NCI-H526 (cell line): ENCODE data around the gene ALDH1A3.

ENCODE experiments used
- DNase-seq, 2 experiments: peaks; one replicate each; lab custom pipeline; 2025; lab: John Stamatoyannopoulos, UW

ALDH1A3 gene

DNA sequence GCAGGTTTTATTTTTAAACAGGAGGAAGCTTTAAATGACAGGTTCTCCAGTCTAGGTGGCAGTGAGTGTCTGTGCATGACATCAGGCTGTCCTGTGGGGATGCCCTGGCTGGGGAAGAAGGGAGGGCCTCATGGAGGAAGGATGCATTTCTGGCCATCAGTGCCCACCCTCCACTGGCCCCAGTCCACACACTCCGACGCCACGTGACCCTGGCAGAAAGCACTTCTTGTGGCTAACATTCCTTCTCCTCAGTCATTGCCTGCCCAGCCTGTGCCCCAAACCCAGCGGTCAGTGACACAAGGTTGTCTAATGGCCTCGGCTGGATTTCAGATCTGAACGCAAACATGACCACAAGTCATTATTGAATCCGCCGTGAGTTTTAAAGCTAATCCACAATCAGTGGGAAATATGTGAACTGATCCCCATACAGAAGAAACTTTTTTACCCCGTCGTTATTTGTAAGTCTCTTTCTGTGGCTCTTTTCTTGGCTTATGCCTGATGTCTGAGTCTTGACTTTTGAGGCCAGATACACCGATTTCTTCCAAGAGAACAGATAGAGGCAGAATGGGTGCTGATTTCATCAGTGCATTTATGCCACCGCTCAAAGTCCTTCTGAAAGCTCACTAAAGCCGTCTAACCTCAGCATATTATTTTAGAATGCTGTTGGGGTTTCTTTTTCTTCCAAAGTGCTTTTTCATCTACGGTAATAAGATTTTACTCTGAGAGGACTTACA lies 22.2 kb downstream of the ALDH1A3 start:
- no peak for DNase-seq

DNA sequence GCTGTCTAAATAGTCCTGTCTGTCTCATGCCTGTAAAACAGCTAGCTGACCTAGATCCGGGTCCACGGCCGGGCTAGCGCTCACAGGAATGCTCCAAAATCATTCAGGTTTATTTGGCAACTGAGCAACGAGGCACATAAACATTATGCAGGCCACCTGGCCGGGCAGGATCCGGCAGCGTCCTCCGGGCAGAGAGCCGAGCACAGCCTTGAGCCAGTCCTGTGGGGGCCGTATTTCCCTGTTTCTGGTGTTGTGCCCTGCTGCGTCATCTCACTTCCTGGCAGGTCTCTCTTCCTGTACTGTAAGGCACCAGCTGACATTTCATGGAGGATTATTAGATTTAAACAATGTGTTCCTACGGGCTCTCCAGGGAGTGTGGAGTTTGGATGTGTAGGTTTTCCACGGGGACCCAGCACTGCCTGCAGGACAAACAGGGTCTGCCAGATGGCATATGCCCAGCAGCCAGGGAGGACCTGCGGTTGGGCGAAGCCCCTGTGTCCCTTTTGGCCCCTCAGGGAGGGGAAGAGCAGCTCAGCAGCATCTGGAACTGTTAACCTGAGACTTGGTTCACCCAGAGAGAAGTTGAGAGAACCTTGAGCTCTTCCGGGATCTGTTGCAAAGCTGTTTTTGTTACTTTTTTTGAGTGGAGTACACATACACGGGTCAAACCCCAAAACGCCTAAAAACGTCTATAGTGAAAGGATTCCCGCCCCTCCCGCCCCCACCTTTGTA lies 23.0 kb downstream of the ALDH1A3 start:
- no peak for DNase-seq

DNA sequence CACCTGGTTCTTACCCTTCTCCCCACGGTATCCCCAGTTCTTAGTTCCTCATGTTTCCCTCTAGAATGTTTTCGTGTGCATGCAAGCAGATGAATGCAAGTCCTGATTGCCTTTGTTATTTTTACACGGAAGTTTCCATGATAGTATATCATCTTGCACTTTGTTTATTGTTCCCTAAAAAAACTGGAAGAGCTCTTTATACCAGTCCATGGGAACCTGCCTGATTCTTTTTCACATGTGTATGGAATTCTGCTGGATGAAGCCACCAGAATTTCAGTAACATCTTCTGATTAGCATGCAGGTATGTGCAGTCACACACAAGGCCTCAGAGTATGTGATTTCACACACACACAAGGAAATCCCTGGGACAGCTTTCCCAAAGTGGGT lies 23.5 kb downstream of the ALDH1A3 start:
- DNase-seq, result no peak

DNA sequence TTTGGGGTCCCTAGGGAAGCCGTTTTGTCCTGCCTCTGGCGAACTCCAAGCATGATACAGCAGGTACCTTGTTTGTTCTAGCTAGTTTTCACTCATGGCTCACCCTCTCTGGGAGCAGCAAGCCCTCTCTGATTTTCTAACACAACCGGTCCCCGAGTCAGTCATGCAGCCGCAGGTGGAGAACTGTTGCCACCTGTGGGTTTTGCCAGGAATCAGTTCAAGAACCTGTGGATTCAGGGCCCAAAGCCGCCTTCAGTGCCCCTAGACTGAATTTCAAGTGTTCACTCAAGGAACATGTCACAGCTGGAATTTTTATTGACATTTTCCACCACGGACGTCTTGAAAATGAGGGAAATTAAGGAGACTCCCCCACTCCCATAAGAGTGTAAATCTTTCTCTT lies 26.2 kb downstream of the ALDH1A3 start:
- no peak for DNase-seq

DNA sequence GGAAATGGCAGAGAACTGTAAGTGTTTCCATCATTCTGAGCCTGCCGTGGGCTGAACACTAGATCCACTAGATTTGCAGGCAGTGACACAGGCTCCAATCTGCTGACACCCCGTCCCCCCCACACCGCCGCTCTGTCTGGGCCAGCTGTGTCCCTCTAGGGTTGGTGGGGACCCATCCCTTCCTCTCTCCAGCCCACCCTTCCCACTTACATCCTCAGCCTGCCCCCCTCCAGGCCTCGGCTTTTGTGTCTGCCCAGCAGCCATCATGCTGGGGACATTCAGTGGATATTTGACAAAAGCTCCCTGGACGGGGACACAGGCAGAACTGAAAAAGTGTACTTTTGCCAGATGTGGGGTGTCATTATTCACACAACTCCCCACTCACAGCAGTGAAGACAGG lies 28.8 kb downstream of the ALDH1A3 start:
- no peak for DNase-seq

DNA sequence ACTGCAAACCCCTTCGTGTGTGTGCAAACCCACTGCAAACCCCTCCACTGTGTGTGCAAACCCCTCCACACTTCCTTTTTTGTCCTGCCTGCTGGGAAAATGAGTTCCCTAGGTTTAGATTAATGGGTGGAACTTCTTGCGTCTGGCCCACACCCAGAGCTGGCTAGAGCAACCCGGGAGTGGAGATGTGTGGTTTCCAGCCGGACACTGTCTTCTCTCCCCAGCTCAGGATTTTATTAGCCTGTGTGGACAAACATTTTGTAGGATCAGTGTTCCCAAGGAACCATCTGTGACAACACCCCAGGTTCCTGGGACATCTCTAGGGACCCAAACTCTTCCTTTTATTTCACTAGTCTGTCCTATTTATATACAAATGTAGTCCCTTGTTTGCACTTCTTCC lies 29.9 kb downstream of the ALDH1A3 start:
- DNase-seq, result no peak

DNA sequence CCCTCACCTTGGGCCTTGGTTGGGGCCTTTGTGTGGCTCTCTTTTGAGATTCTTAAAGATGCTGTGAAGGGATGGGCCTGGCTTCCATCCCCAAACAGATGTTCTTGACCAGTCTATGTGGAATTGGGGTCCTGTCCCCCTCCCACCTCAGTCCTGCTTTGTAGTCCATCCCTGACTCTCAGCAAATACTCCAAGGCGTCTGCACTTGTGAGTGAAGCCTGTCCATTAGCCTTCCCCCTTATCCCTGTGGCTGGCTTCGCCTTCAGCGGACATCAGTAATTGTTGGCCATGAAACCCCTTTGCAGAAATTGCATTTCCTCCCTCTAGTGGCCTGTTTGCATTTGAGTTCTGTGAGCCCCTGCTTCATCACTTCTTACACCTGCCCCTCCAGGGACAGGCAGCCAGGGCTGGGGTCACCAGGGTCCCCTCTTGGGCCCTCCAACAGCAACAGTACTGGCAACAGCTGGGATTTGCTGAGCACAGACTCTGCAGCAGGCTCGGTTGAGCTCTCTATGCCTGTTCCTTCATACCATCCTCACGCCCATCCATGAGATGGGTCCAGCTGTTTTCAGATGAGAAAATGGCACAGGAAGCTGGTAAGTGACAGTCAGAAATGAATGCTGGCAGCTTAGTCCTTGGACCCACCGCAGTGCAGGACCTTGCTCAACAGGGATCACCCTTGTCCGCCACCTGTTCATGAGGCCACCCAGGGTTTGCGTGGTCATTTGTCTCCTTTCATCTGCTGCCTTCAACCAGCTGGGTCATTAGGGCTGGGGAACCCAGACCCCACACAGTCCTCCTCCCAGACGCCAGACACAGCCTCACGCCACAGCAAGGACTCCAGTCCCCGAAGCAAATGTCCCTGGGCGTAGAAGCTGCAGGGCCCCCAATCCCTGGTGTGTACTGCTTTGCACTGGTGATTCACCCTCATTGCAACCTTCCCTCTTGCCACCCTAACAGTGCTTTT lies 30.6 kb downstream of the ALDH1A3 start:
- peak in 1 of 2 experiments; percentile 10 for DNase-seq

DNA sequence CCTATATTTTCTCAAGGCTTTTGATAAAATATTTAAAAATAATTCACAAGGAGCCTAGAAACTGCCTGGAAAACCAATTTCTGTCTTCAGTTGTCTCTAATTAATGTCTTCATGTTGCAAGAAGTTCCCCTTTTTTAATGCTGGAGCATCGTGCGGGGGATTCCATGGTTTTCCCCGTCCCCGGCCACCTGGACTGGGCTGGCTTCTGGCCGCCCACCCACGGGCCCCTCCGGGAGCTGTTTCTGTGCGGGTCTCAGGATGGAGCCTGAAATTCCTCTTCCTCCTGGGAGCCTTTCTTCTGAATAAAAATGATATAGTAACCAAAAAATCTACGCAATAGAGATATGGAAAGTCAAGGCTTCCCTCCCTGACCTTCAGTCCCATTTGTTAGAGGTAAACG lies 31.5 kb downstream of the ALDH1A3 start:
- DNase-seq, result no peak

DNA sequence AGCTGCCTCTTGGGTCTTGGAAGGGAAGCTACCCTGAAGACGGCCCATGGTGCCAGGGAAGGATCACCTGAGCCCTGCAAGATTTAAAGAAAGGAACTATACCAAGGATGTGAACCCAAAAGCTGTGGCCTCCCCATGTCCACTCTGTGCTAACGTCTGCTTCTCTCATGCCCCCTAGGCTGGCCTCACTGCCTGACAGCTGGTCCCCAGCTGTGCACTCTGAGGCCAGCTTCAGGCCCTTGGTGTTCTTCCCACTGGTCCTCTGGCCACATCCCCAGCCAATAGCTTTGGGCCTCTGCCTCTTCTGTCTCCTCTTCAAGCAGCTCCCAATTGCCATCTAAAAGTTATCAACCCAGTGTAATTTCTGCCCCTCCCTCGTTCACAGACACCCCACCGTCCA lies 34.3 kb downstream of the ALDH1A3 start:
- no peak for DNase-seq

DNA sequence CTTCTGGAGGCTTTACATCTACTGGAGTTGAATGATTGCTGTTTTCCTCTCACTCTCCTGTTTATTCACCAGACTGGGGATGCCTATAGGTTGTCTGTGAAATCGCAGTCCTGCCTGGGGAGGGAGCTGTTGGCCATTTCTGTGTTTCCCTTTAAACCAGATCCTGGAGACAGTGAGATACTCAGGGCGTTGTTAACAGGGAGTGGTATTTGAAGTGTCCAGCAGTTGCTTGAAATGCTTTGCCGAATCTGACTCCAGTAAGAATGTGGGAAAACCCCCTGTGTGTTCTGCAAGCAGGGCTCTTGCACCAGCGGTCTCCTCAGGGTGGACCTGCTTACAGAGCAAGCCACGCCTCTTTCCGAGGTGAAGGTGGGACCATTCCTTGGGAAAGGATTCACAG lies 35.2 kb downstream of the ALDH1A3 start:
- DNase-seq, result peak in 1 of 2 experiments; percentile 32

DNA sequence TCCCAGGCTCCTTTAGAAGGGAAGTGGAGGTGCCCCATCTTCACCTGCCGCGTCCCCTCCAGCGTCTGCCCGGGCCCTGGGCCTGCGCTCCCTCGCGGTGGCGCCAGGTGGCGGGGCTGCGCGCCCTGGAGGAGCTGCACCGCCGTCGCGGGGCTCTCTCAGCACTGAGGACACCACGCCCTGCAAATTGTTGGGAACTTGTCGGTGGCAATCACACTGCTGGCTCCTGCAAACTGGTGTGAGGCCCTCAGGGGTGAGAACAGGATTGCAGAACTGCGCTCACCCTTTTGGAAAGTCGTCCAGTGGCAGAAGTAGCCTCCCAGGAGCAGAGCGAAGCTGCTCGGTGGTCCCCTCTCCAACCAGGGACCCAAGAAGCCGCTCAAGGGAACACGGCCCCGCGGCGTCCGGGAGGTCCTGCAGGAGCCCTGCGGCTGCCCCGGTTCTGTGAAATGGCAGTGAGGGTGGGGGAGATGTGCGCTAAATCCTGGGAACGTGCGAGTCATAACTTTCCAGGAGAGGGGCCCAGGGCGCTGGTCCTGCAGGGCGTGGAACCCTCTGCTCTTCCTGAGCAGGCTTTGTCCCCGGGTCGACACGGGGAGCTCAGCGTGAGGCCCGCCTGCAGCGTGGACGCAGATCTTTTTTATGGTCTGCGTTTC lies 38.5 kb downstream of the ALDH1A3 start:
- DNase-seq, result peak; percentile 53 to 90

DNA sequence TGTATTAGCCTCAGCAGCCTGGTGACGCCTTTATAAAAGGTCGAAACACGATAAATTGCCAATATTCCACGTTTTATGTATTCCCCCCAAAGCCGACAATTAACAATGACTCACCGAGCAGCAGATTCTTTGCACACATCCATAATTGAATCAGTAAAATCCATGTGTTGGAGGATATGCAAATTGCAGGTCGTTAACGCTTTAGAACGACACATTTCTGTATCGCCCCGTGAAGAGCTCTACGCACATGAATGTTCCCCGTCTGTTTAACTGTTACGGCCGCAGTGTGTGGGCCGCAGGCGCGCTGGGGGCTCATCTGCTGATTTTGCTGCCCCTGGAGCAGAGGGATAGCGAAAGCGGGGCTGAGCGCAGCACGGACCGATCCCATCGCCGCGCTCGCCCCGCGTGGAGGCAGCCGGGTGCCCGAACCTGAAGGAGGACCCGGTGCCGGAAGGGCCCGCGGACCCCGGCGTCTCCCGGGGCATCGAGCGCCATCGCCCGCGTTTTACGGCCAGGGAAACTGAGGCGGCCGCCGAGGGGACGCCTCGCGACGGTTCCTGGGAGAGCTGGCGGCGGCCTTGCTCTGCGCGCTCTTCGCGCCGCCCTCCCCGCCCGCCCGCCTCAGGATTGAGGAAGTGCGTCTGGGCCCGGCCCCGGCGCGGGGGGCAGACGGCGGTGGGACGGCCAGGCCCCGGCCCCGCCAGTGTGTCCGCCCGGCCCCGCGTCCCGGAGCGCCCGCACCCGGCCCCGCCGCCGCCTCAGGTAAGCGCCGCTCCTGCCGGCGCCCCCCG lies 39.3 kb downstream of the ALDH1A3 start, which contains the start of gene LRRK1:
TSS of gene LRRK1 (plus strand) at position 668 of the 791 bp plus-strand sequence. CDS start 5,276 bp downstream, outside the sequence.
- peak; percentile 41 to 69 for DNase-seq

DNA sequence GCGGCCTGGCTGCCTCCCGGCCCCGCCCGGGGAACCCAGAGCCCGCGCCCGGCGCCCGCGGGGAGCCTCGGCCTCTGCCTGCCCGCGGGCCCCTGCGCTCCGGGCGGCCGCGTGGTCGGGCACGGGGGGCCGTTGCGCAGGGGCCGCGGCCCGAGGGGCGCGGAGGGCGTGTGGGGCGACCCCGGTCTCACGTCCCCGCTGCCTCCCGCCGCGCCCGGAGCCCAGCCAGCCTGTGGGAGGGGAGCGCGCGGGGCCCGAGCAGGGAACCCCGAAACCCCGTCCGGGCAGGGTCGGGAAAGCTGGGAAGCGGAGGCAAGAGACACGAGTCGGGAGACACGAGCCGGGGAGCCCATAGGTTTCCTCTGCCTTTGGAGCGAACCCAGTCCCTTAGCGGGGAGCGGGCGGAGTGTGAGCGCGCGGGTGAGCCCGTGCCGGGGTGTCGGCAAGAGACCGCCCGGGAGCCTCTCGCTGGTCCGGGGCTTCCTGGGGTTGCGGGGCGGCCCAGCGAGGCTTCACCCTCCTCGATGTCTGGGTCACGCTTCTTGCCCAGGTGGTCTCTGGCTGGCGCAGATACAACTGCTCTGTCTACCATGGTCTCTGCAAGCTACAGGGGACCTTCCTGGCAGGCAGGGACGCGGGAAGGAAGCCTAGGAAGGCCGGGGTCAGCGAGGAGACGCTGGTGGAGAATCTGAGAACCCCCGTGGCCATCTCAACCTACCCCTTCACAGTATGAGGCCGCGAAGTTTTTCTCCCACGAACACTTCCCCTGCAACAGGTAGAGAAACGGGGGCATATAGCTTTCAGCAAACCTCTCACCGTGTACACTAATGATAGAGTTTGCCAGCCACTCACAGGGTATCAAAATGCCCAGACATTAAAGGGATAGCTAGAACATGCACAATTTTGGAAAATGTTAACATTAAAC lies 40.1 kb downstream of the ALDH1A3 start:
- DNase-seq, result peak in 1 of 2 experiments; percentile 45

DNA sequence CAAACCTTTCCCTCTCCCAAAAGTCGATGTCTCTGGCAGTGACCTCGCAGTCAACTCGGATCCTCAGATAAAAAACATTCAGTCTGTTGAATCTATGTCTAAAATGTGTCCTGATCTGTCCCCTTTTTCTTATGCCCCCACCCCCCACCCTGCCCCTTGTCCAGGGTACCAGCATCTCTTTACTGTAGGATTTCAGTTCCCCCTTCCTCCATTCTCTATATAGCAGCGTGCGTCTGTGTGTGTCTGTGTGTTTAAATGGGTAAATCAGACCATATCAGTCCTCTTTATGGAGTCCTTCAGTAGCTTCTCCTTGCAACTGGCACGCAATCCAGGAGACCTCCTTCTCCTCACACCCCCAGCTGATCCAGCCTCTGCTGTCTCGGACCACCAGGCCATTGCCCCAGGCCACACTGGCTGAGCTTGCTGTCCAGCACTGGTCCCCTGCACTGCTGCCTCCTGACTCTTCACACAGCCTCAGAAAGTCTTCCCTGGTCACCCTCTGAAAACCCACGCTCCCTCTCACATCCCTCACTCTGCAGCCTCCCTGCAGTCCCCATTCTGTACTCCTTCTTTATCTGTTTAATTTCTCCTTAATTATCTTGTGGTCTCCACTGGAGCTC lies 41.0 kb downstream of the ALDH1A3 start:
- DNase-seq, result no peak

DNA sequence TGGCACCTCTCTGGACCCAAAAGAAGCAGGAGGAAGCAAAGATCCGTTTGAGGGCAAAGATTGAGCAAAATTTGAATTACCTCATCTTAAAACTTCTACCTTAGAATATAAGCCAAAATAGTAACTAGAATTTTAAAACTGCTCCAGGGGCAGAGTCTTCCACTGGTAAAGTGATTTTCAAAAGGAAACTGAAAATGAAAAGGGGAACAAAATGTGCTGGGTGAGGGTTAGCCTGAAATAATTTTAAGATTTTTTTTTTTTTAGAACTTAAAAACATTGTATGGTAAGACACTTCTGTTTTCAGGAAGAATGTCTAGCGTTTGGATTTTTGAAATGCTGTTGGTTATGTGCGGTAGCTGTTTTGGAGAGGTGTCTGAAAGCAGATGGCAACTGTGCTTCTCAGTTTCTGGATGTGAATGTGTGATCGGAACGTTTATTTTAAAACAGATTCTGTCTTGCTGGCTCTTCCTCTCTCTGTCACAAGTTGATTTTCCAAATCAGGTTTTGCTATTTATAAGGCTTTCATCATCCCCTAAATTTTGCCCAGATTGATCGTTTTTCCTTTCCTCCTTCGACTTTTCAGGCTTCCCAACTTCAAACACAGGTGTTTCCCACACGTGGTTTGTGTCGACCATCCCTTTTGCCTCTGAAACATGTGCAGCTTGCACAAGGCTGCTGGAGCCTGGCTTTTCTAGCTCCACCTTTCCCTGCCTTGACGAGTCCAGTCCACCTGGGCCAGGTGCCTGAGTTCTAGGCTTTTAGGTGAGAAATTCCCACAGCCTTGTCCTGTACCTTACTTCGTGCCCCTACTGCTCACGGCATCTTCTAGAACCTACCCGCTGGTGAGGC lies 42.8 kb downstream of the ALDH1A3 start:
- DNase-seq, result no peak

DNA sequence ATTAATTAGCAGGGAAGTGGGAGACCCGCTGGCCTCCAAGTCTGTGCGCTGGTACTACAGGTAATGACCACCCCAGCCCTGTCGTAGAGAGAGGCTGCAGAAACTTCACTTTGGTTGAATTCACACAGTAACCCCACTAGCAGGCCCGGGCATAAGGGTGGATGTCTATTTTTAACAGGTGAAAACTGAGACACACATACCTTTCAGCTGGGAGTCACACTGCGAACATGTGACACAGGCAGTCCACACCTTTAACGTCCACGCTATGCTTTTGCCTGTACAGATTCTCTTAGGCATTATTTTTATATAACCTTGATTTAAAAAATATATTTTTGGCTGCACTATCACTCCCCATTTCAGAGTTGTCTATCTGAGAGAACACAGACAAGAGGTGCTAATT lies 43.4 kb downstream of the ALDH1A3 start:
- no peak for DNase-seq

DNA sequence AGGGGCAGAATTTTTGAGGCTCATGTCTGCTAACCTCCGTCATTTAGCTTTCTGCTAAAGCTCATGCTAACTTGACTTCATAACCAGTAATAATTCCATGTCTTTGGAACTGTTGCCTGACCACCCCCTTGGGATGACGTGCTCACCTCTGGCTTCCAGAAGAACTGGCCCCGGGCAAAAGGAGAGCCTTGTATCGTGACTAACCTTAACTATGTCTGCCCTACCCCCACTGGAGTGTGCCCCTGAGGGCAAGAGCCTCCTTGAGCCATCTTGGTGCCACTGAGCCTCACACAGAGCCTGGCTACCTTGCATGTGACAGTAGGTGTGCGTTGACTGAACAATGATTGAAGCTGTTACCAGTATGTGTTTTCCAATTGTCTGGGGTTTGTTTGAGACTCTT lies 44.3 kb downstream of the ALDH1A3 start:
- no peak for DNase-seq

DNA sequence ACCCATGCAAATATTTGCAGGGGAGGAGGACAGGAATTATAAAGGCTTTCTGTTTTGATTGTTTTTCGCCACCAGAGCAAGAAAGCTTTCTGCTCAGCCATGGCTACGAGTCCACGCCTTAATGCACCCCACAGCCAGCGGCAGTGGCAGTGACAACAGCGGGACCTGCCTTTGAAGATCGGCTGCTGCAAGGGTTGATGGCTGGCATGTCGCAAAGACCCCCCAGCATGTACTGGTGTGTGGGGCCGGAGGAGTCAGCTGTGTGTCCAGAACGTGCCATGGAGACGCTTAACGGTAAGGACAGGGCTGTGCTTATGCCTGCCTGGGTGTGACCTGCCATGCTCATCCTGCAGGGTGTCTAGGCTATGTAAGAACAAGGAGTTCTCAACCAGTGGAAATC lies 44.8 kb downstream of the ALDH1A3 start:
- peak in 1 of 2 experiments; percentile 7 for DNase-seq
